Activated CD4-positive, alpha-beta T cell treated with anti-CD3 and anti-CD28 coated beads for 36 hours (primary cell): ENCODE measurements around the gene ACOT2. TPM values are rescaled to one million over a fixed set of nuclear protein-coding genes. Genes with fewer than 3 reads are reported as not detected.

ENCODE experiments used
- ATAC-seq: fragments of 200-7000 bp; cut with Tn5 transposase; one replicate; pipeline ENCODE4 v1.10.0; 2021; ENCODE audit warnings: mild to moderate bottlenecking, moderate library complexity
- CTCF ChIA-PET: fragments of 350-600 bp; sonication (Branson Sonifier 250); formaldehyde crosslinking; loops from one replicate; lab custom pipeline; 2021; ENCODE audit warnings: antibody characterized with exemption; lab: Charles Lee
- POLR2A ChIA-PET: fragments of 350-600 bp; sonication (Branson Sonifier 250); formaldehyde crosslinking; loops from one replicate; lab custom pipeline; 2021; ENCODE audit warnings: antibody characterized with exemption, inconsistent platforms; lab: Charles Lee
- DNase-seq: peaks from one replicate; pipeline ENCODE4 v3.0.0-alpha.2; 2020
- H3K27ac Mint-ChIP-seq: one replicate; pipeline ENCODE4 v1.8.0; 2021; ENCODE audit warnings: mixed read lengths
- H3K27me3 Mint-ChIP-seq: one replicate; pipeline ENCODE4 v1.8.0; 2021; ENCODE audit warnings: mixed read lengths
- H3K36me3 Mint-ChIP-seq: one replicate; pipeline ENCODE4 v1.8.0; 2021; ENCODE audit warnings: low read depth, mixed read lengths
- H3K4me1 Mint-ChIP-seq: one replicate; pipeline ENCODE4 v1.8.0; 2021; ENCODE audit warnings: mixed read lengths
- H3K4me3 Mint-ChIP-seq: one replicate; pipeline ENCODE4 v1.8.0; 2021; ENCODE audit warnings: mild to moderate bottlenecking, moderate library complexity, mixed read lengths
- H3K9me3 Mint-ChIP-seq: one replicate; pipeline ENCODE4 v1.8.0; 2021; ENCODE audit warnings: low read depth, mixed read lengths
- intact Hi-C, 2 experiments: fragments of 100-400 bp; cut with DNase I in 1 of 2; cut with micrococcal nuclease in 1 of 2; formaldehyde crosslinking; loops; one replicate each; pipeline versions ENCODE4 v1.14.2 to v1.15.1; 2022 to 2024; cut with DNase I, micrococcal nuclease
- total RNA-seq, 2 experiments: library from RNA; stranded (reverse); gene quantifications; one replicate each; pipeline ENCODE4 v1.2.3, GENCODE V29; 2021

The ACOT2 gene
- total RNA-seq, 2 experiments from 2014 or later, result 2.8 to 5.0 TPM

DNA sequence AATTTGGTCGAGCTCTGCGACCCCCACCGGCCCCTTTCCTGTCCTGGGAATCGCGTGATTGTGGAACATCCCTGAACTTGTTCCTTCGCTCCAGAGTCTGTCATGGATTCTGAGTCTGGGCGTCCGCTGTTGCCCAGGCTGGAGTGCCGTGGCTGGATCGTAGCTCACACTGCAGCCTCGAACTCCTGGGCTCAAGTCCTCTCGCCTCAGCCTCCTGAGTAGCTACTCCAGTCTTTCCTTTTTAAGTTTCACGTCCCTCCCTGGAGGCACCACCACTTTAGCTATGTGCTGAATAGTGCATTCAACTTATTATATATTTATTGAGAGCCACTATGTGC is 44.0 kb downstream of the ACOT2 start:
- Mint-ChIP-seq H3K9me3 (no peaks in the 10 kb centered on the region), H3K4me1 (peaks cover 6% of the 10 kb centered on the region), H3K27ac (peak overlapping the region; percentile 80), H3K4me3 (peak overlapping the region; percentile 76), H3K27me3 (no peaks in the 10 kb centered on the region), H3K36me3 (no peaks in the 10 kb centered on the region)
- ATAC-seq (peak; percentile 2), DNase-seq (no peak)
- intact Hi-C loops, result no loop called here
- POLR2A ChIA-PET, result interaction anchor here (0.7 to 0.8 kb wide), 2 partner anchors 21 to 42 kb away, joined by 3 to 4 read pairs; partner anchors contain the start of gene ACOT4
- CTCF ChIA-PET, result interaction anchor here (0.7 to 1.3 kb wide), 6 partner anchors 20 to 89 kb away, joined by 3 to 7 read pairs (median 4); partner anchors contain the start of genes ACOT2 and ACOT4

GRCh38 chr14:73613419-73613963 is 44.5 kb downstream of the ACOT2 start:
- Mint-ChIP-seq H3K9me3 (no peaks in the 10 kb centered on the region), H3K27me3 (no peaks in the 10 kb centered on the region), H3K4me3 (peak overlapping the region; percentile 76), H3K4me1 (peaks cover 6% of the 10 kb centered on the region), H3K27ac (peak overlapping the region; percentile 51), H3K36me3 (no peaks in the 10 kb centered on the region)
- intact Hi-C loops, result no loop called here
- ChIA-PET CTCF (interaction anchor here (0.8 to 1.2 kb wide), 4 partner anchors 20 to 32 kb away, joined by 3 to 7 read pairs (median 5); partner anchors contain the start of gene ACOT4), POLR2A (no interaction called here)
- no peak for ATAC-seq
- DNase-seq, result no peak

- no peaks in the 10 kb centered on the region for H3K36me3 Mint-ChIP-seq
- ChIA-PET CTCF (interaction anchor here (0.7 to 0.9 kb wide), 2 partner anchors 117 to 258 kb away, joined by 3 read pairs; no protein-coding TSS in a partner anchor), POLR2A (no interaction called here)
- H3K4me1 Mint-ChIP-seq, result peaks cover 6% of the 10 kb centered on the region
- no peak for ATAC-seq
- DNase-seq, result no peak
- H3K4me3 Mint-ChIP-seq, result no peak overlapping the region
- intact Hi-C loops, result no loop called here
- no peaks in the 10 kb centered on the region for H3K9me3 Mint-ChIP-seq
- H3K27me3 Mint-ChIP-seq, result no peaks in the 10 kb centered on the region
- no peak overlapping the region for H3K27ac Mint-ChIP-seq
Observed at GRCh38 chr14:73616831-73617230, 47.8 kb downstream of the ACOT2 start.

GRCh38 chr14:73619524-73619923 is 50.5 kb downstream of the ACOT2 start:
- Mint-ChIP-seq H3K36me3 (no peaks in the 10 kb centered on the region), H3K4me1 (no peaks in the 10 kb centered on the region), H3K27me3 (no peaks in the 10 kb centered on the region), H3K9me3 (no peaks in the 10 kb centered on the region), H3K4me3 (no peak overlapping the region), H3K27ac (no peak overlapping the region)
- ChIA-PET CTCF (interaction anchor here (0.6 kb wide), 1 partner anchor 148 kb away, joined by 3 read pairs; no protein-coding TSS in a partner anchor), POLR2A (no interaction called here)
- ATAC-seq (no peak), DNase-seq (no peak)
- intact Hi-C loops, result no loop called here

- no peaks in the 10 kb centered on the region for H3K4me1 Mint-ChIP-seq
- ChIA-PET CTCF (no interaction called here), POLR2A (interaction anchor here (0.5 kb wide), 1 partner anchor 473 kb away, joined by 3 read pairs; no protein-coding TSS in a partner anchor)
- intact Hi-C loops, result no loop called here
- ATAC-seq, result no peak
- no peak for DNase-seq
- no peaks in the 10 kb centered on the region for H3K9me3 Mint-ChIP-seq
- no peak overlapping the region for H3K4me3 Mint-ChIP-seq
- H3K36me3 Mint-ChIP-seq, result no peaks in the 10 kb centered on the region
- H3K27me3 Mint-ChIP-seq, result no peaks in the 10 kb centered on the region
- no peak overlapping the region for H3K27ac Mint-ChIP-seq
Observed at GRCh38 chr14:73620268-73620667, 51.3 kb downstream of the ACOT2 start.

DNA sequence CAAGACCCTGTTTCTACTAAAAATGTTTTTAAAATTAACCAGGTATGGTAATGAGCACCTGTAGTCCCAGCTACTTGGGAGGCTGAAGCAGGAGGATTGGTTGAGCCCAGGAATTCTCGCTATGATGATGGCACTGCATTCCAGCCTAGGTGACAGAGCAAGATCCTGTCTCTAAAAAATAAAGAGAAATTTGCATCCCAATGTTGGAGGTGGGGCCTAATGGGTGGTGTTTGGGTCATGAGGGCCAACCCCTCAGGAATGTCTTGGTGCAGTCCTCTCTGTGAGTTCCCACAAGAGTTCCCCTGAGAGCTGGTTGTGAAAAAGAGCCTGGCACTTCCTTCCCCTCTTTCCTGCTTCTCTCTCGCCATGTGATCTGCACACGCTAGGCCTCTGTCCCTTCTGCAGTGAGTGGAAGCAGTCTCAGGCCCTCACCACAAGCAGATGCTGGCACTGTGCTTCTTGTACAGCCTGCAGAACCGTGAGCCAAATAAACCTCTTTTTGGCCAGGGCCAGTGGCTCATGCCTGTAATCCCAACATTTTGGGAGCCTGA is 54.6 kb downstream of the ACOT2 start:
- intact Hi-C loops, result no loop called here
- CTCF ChIA-PET, result no interaction called here
- H3K27ac Mint-ChIP-seq, result no peak overlapping the region
- POLR2A ChIA-PET, result no interaction called here
- peaks cover 5% of the 10 kb centered on the region for H3K4me1 Mint-ChIP-seq
- H3K9me3 Mint-ChIP-seq, result no peaks in the 10 kb centered on the region
- H3K4me3 Mint-ChIP-seq, result no peak overlapping the region
- H3K27me3 Mint-ChIP-seq, result no peaks in the 10 kb centered on the region
- no peaks in the 10 kb centered on the region for H3K36me3 Mint-ChIP-seq
- DNase-seq, result no peak
- ATAC-seq, result no peak

Other genes with a start within 250 kb of the ACOT2 start
- gene NUMB, start 110.7 kb upstream of the ACOT2 start, total RNA-seq, result 10 to 100 TPM; 35.7 to 54.9 TPM
- gene RIOX1, start 78.3 kb upstream of the ACOT2 start, total RNA-seq, result 10 to 100 TPM; 12.8 to 12.9 TPM
- gene ACOT1, start 32.1 kb upstream of the ACOT2 start, total RNA-seq, result under 1 TPM; 0.78 to 0.91 TPM
- under 1 TPM in 1 of 2 experiments, not detected in 1; 0.05 TPM for gene HEATR4, start 10.3 kb upstream of the ACOT2 start, total RNA-seq
- 1 to 10 TPM; 3.0 to 3.1 TPM for gene ACOT4, start 22.7 kb downstream of the ACOT2 start, total RNA-seq
- gene ACOT6, start 43.3 kb downstream of the ACOT2 start, total RNA-seq, result under 1 TPM in 1 of 2 experiments, not detected in 1; 0.18 TPM
- gene DNAL1, start 75.8 kb downstream of the ACOT2 start, total RNA-seq, result 1 to 10 TPM; 3.7 to 6.8 TPM
- gene PNMA1, start 145.2 kb downstream of the ACOT2 start, total RNA-seq, result 10 to 100 TPM; 23.2 to 28.8 TPM